H1 (cell line): ENCODE data around the gene FBXO2. TPM values are rescaled to one million over a fixed set of nuclear protein-coding genes. Genes with fewer than 3 reads are reported as not detected.

Experiments used
- CTCF ChIA-PET: fragments of 300-600 bp; sonication (Branson Sonifier 250); formaldehyde crosslinking; loops from one replicate; lab custom pipeline; 2021; ENCODE audit not compliant: partially characterized antibody; lab: Charles Lee
- POLR2A ChIA-PET: fragments of 300-600 bp; sonication (Branson Sonifier 250); formaldehyde crosslinking; loops from one replicate; lab custom pipeline; 2021; ENCODE audit warnings: inconsistent platforms; ENCODE audit not compliant: partially characterized antibody; lab: Charles Lee
- DNase-seq, 2 experiments: peaks; one replicate each; pipeline versions ENCODE4 v3.0.0 to v3.0.0-alpha.2; 2010 to 2022; ENCODE audit warnings: low spot score in 2 of 2, low read depth in 1 of 2, mixed read lengths in 1 of 2
- FAIRE-seq: peaks from 2 replicates; lab custom pipeline; 2011; peaks lifted over from hg19 to GRCh38; lab: Jason Lieb, UNC
- H2AFZ ChIP-seq: 2 replicates; pipeline ENCODE4 v1.8.1; 2012; ENCODE audit warnings: low read length, inconsistent platforms
- H2AK5ac ChIP-seq: 2 replicates; pipeline ENCODE4 v1.6.1; 2013; ENCODE audit warnings: low read depth, low read length
- H2BK120ac ChIP-seq: replicated peaks from 2 replicates; pipeline ENCODE3; 2013; ENCODE audit warnings: low read depth, low read length, inconsistent platforms
- H2BK12ac ChIP-seq: 2 replicates; pipeline ENCODE4 v1.6.1; 2013; ENCODE audit warnings: low read depth, low read length
- H2BK15ac ChIP-seq: 2 replicates; pipeline ENCODE4 v1.6.1; 2013; ENCODE audit warnings: low read length
- H2BK20ac ChIP-seq: 2 replicates; pipeline ENCODE4 v1.6.1; 2013; ENCODE audit warnings: low read length
- H2BK5ac ChIP-seq: 2 replicates; pipeline ENCODE4 v1.6.1; 2013; ENCODE audit warnings: low read depth, low read length
- H3K14ac ChIP-seq: 2 replicates; pipeline ENCODE4 v1.6.1; 2013; ENCODE audit warnings: inconsistent platforms; ENCODE audit not compliant: insufficient read length
- H3K18ac ChIP-seq: 2 replicates; pipeline ENCODE4 v1.6.1; 2013; ENCODE audit warnings: low read length; ENCODE audit errors: extremely low read depth
- H3K23ac ChIP-seq: 2 replicates; pipeline ENCODE4 v1.6.1; 2013; ENCODE audit warnings: inconsistent platforms; ENCODE audit not compliant: insufficient read length
- H3K23me2 ChIP-seq: 2 replicates; pipeline ENCODE4 v1.6.1; 2013; ENCODE audit warnings: low read depth, low read length
- H3K27ac ChIP-seq: 2 replicates; pipeline ENCODE4 v1.6.1; 2011; ENCODE audit warnings: low read depth, low read length, inconsistent platforms
- H3K27me3 ChIP-seq, 4 experiments: replicated peaks in 1 of 4; 1 replicate in 1 of 4; 2 replicates in 3 of 4; pipeline versions ENCODE4 v1.6.1 to v1.8.1; 2011 to 2013; ENCODE audit warnings: low read length in 3 of 4, mild to moderate bottlenecking in 3 of 4, inconsistent platforms in 2 of 4, mixed read lengths in 2 of 4, moderate library complexity in 1 of 4; ENCODE audit not compliant: control insufficient read depth in 3 of 4, insufficient read depth in 3 of 4; ENCODE audit errors: extremely low read depth in 1 of 4
- H3K36me3 ChIP-seq, 4 experiments: 2 replicates each; pipeline versions ENCODE4 v1.6.1 to v1.8.1; 2011 to 2013; ENCODE audit warnings: mild to moderate bottlenecking in 4 of 4, low read length in 3 of 4, moderate library complexity in 2 of 4, control low read depth in 1 of 4, inconsistent platforms in 1 of 4; ENCODE audit not compliant: insufficient read depth in 4 of 4, control insufficient read depth in 2 of 4
- H3K4ac ChIP-seq: replicated peaks from 2 replicates; pipeline ENCODE3; 2013; ENCODE audit warnings: low read length, low read depth, mixed read lengths, inconsistent platforms; ENCODE audit not compliant: insufficient read length
- H3K4me1 ChIP-seq, 4 experiments: replicated peaks in 1 of 4; 1 replicate in 1 of 4; 2 replicates in 3 of 4; pipeline versions ENCODE4 v1.6.1 to v1.8.1; 2011 to 2013; ENCODE audit warnings: low read length in 3 of 4, inconsistent platforms in 2 of 4, mixed read lengths in 1 of 4; ENCODE audit not compliant: insufficient read depth in 4 of 4, control insufficient read depth in 3 of 4
- H3K4me2 ChIP-seq, 2 experiments: 2 replicates each; pipeline versions ENCODE4 v1.6.1 to v1.8.1; 2011 to 2013; ENCODE audit warnings: low read depth in 2 of 2, low read length in 2 of 2, control low read depth in 1 of 2, inconsistent platforms in 1 of 2, mild to moderate bottlenecking in 1 of 2; ENCODE audit not compliant: insufficient read depth in 1 of 2
- H3K4me3 ChIP-seq, 4 experiments: fragments of 200-600, 300-600 bp in 1 of 4; sonication (generic), shearing (Covaris generic), sonication (Bioruptor Twin) in 1 of 4; 2 replicates each; pipeline versions ENCODE4 v1.5.1 to v1.8.1; 2011 to 2016; ENCODE audit warnings: low read length in 4 of 4, low read depth in 3 of 4, control low read depth in 2 of 4, inconsistent platforms in 2 of 4, mild to moderate bottlenecking in 2 of 4, mixed read lengths in 1 of 4, moderate library complexity in 1 of 4; ENCODE audit not compliant: insufficient read depth in 2 of 4; ENCODE audit errors: extremely low read depth in 1 of 4
- H3K56ac ChIP-seq: replicated peaks from 2 replicates; pipeline ENCODE3; 2013; ENCODE audit warnings: low read depth, mild to moderate bottlenecking, mixed read lengths, low read length, inconsistent platforms; ENCODE audit not compliant: insufficient read length
- H3K79me1 ChIP-seq: 2 replicates; pipeline ENCODE4 v1.6.1; 2013; ENCODE audit warnings: low read depth, low read length, control low read depth
- H3K79me2 ChIP-seq, 2 experiments: 2 replicates each; pipeline versions ENCODE4 v1.6.1 to v1.8.1; 2012 to 2013; ENCODE audit warnings: low read length in 2 of 2, mild to moderate bottlenecking in 2 of 2, inconsistent platforms in 1 of 2; ENCODE audit not compliant: insufficient read depth in 2 of 2, control insufficient read depth in 1 of 2
- H3K9ac ChIP-seq, 4 experiments: replicated peaks in 1 of 4; 1 replicate in 1 of 4; 2 replicates in 3 of 4; pipeline versions ENCODE4 v1.6.1 to v1.8.1; 2011 to 2013; ENCODE audit warnings: low read depth in 3 of 4, low read length in 3 of 4, control low read depth in 2 of 4, mild to moderate bottlenecking in 2 of 4, moderate library complexity in 2 of 4, inconsistent platforms in 1 of 4; ENCODE audit errors: extremely low read depth in 1 of 4
- H3K9me3 ChIP-seq, 2 experiments: 2 replicates each; pipeline versions ENCODE4 v1.6.1 to v1.8.1; 2012 to 2013; ENCODE audit warnings: mild to moderate bottlenecking in 2 of 2, moderate library complexity in 2 of 2, control low read depth in 1 of 2, inconsistent platforms in 1 of 2, low read depth in 1 of 2, low read length in 1 of 2, mixed read lengths in 1 of 2; ENCODE audit not compliant: insufficient read depth in 2 of 2
- H4K20me1 ChIP-seq, 2 experiments: replicated peaks in 1 of 2; 2 replicates each; pipeline versions ENCODE3 to v1.8.1; 2011 to 2013; ENCODE audit warnings: inconsistent platforms in 2 of 2, low read length in 2 of 2, mild to moderate bottlenecking in 1 of 2; ENCODE audit not compliant: insufficient read depth in 2 of 2, control insufficient read depth in 1 of 2
- H4K5ac ChIP-seq: 2 replicates; pipeline ENCODE4 v1.6.1; 2013; ENCODE audit warnings: low read length, low read depth, mixed read lengths, inconsistent platforms; ENCODE audit not compliant: insufficient read length
- H4K8ac ChIP-seq: 2 replicates; pipeline ENCODE4 v1.8.0; 2013; ENCODE audit warnings: mild to moderate bottlenecking, moderate library complexity, low read length, inconsistent platforms; ENCODE audit not compliant: insufficient read depth; ENCODE audit errors: extremely low read depth
- H4K91ac ChIP-seq: replicated peaks from 2 replicates; pipeline ENCODE3; 2013; ENCODE audit warnings: low read length, mixed read lengths, inconsistent platforms; ENCODE audit not compliant: insufficient read length
- RAD21 ChIP-seq, 2 experiments: IDR thresholded peaks in 1 of 2; conservative IDR thresholded peaks in 1 of 2; 2 replicates each; pipeline ENCODE4 v1.6.1; 2011; ENCODE audit warnings: low read depth in 2 of 2, low read length in 2 of 2, improper control_type of control experiment in 1 of 2, inconsistent platforms in 1 of 2, mild to moderate bottlenecking in 1 of 2, moderate library complexity in 1 of 2
- TAF1 ChIP-seq: IDR thresholded peaks from 2 replicates; pipeline ENCODE4 v1.6.1; 2011; ENCODE audit warnings: mild to moderate bottlenecking, low read depth, low read length
- WGBS, 2 experiments: shearing (Covaris generic) in 1 of 2; methylation state at CpG; one replicate each; pipeline versions ENCODE4 v1.1.6 to v1.1.7; 2013 to 2015; ENCODE audit warnings: low lambda C conversion rate in 2 of 2, mixed read lengths in 2 of 2, inconsistent platforms in 1 of 2, low coverage in 1 of 2, missing lambda C conversion rate in 1 of 2; ENCODE audit not compliant: insufficient replicate concordance in 2 of 2, insufficient coverage in 1 of 2, insufficient read length in 1 of 2; ENCODE audit errors: extremely low coverage in 1 of 2, missing lambda C conversion rate in 1 of 2; 5-methylcytosine and 5-hydroxymethylcytosine counted together
- polyA plus RNA-seq, 7 experiments: library from polyadenylated mRNA; depleted of rRNA in 3 of 7; stranded (reverse) in 5 of 7; unstranded in 2 of 7; fragments of >200 nt in 5 of 7; fragments of 200-250 nt in 2 of 7; gene quantifications; 1 replicate in 5 of 7; 2 replicates in 1 of 7; 4 replicates in 1 of 7; pipeline versions ENCODE4 v1.2.1 to v1.2.3, GENCODE V29; 2011 to 2013; ENCODE audit warnings: missing spikeins in 2 of 7, mixed read lengths in 2 of 7
- total RNA-seq: library from RNA; stranded (reverse); fragmentation: NEBNext Ultra II Directional; extraction: Animal tissue kit (Norgen Biotek cat#: 25700); gene quantifications from 2 replicates; pipeline ENCODE4 v1.2.1, GENCODE V29; 2021
- TF ChIP-seq, protein P1 (sequence below), 3 experiments: IDR thresholded peaks; 1 replicate in 2 of 3; 2 replicates in 1 of 3; pipeline versions ENCODE4 v1.5.1 to v1.6.1; 2011; ENCODE audit warnings: low read length in 3 of 3, mild to moderate bottlenecking in 3 of 3, inconsistent platforms in 2 of 3, low read depth in 1 of 3, moderate library complexity in 1 of 3; ENCODE audit not compliant: insufficient read depth in 1 of 3; ENCODE audit errors: control extremely low read depth in 1 of 3

Gene FBXO2
- total and polyA plus RNA-seq, 2 of the 8 experiments (the other 6 are each of a cell fraction or from before 2014, with no cell fraction given): 51.3 to 57.9 TPM

DNA sequence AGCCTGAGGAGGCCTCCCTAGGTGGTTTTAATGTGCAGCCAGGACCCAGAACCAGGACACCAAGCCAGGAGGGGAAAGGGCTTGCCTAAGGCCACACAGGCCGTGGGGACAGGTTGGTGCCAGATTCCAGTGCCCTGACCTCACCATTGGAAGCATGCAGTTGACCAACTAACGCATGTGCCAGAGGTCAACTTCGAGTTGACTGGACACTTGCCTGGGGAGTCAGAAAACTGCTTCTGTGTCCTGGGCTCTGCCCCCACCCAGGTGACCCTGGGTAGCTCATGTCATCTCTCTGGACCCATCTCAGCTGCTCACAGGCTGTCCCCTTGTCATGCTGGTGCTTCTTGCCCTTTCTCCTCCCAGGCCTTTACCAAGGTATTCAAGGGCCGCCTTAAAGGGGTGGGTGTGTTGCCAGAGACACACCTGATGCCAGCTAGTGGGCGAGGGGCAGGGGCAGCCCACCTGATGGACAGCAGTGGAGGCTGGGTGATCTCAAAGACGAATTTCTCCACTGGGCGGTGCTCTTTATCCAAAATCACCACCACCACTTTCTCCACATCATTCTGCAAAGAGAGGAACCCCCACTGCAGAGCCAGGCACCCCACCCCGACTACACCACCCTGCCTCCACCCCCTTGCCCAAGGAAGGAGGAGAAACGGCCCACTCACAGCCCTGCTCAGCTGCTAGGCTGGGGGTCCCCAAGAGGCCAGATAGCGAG, 22.3 kb upstream of the FBXO2 start:
- H2BK12ac ChIP-seq: no peak overlapping the region
- H4K20me1 ChIP-seq: peaks cover 22 to 38% of the 10 kb centered on the region in 2 experiments
- no peaks in the 10 kb centered on the region for H3K9me3 ChIP-seq
- H4K91ac ChIP-seq: no peak overlapping the region
- H2AK5ac ChIP-seq: no peak overlapping the region
- no peak overlapping the region for H2BK20ac ChIP-seq
- peaks cover 9% of the 10 kb centered on the region; the same call in 1 of the 2 replicates for H3K79me1 ChIP-seq
- no peak overlapping the region for H3K14ac ChIP-seq
- H3K4ac ChIP-seq: no peak overlapping the region
- H3K4me1 ChIP-seq: peaks cover 0 to 3% (median under 1%) of the 10 kb centered on the region in 4 experiments; a peak in 3 of 7 replicates
- WGBS, 2 experiments: 83% methylated on average over 9 of the region's 10 CpGs; no CpG with 5 or more reads in 1 of the 2 experiments
- H4K8ac ChIP-seq: peak overlapping the region; percentile 45
- DNase-seq (no peak), FAIRE-seq (no peak)
- H3K79me2 ChIP-seq: peaks cover 0 to 21% of the 10 kb centered on the region in 2 experiments; a peak in 2 of 4 replicates
- no peaks in the 10 kb centered on the region for H3K27me3 ChIP-seq
- H3K4me2 ChIP-seq: no peak overlapping the region
- peaks cover 40 to 77% (median 54%) of the 10 kb centered on the region in 4 experiments for H3K36me3 ChIP-seq
- H3K27ac ChIP-seq: no peak overlapping the region
- POLR2A ChIA-PET: interaction anchor here (0.7 to 32.0 kb wide), 13 partner anchors 4 to 112 kb away, joined by 3 to 1025 read pairs (median 4); partner anchors contain the start of genes DRAXIN, FBXO6 and MAD2L2
- H3K18ac ChIP-seq: no peak overlapping the region
- no peak overlapping the region for H2BK120ac ChIP-seq
- peak; percentile 48 to 55; a peak in 3 of 4 replicates for TF ChIP-seq RAD21 (IDR thresholded peaks at IDR 0.05 in 1 of 2, conservative IDR thresholded peaks at IDR 0.05 in 1 of 2; ENCODE audit: low read depth in 2 of 2, low read length in 2 of 2)
- TF ChIP-seq, protein P1, sequence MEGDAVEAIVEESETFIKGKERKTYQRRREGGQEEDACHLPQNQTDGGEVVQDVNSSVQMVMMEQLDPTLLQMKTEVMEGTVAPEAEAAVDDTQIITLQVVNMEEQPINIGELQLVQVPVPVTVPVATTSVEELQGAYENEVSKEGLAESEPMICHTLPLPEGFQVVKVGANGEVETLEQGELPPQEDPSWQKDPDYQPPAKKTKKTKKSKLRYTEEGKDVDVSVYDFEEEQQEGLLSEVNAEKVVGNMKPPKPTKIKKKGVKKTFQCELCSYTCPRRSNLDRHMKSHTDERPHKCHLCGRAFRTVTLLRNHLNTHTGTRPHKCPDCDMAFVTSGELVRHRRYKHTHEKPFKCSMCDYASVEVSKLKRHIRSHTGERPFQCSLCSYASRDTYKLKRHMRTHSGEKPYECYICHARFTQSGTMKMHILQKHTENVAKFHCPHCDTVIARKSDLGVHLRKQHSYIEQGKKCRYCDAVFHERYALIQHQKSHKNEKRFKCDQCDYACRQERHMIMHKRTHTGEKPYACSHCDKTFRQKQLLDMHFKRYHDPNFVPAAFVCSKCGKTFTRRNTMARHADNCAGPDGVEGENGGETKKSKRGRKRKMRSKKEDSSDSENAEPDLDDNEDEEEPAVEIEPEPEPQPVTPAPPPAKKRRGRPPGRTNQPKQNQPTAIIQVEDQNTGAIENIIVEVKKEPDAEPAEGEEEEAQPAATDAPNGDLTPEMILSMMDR (IDR thresholded peaks at IDR 0.05; ENCODE audit: control extremely low read depth in 1 of 3, insufficient read depth in 1 of 3, low read depth in 1 of 3, low read length in 3 of 3): peak; percentile 14 to 26 (median 16); a peak in 3 of 4 replicates
- TF ChIP-seq TAF1: no peak
- no peak overlapping the region for H2BK15ac ChIP-seq
- no peak overlapping the region for H3K9ac ChIP-seq
- no peak overlapping the region for H2AFZ ChIP-seq
- peaks cover 6% of the 10 kb centered on the region for H3K23me2 ChIP-seq
- no peak overlapping the region for H3K23ac ChIP-seq
- CTCF ChIA-PET: interaction anchor here (0.6 to 21.6 kb wide), 19 partner anchors 8 to 128 kb away, joined by 3 to 266 read pairs (median 6); partner anchors contain the start of genes DRAXIN and FBXO6
- H4K5ac ChIP-seq: no peak overlapping the region
- no peak overlapping the region for H3K56ac ChIP-seq
- no peak overlapping the region for H2BK5ac ChIP-seq
- H3K4me3 ChIP-seq: no peak overlapping the region
